ENCODE results near the gene WDR31. TPM values are rescaled to one million over a fixed set of nuclear protein-coding genes. Genes with fewer than 3 reads are reported as not detected.

The WDR31 gene
- total and polyA plus RNA-seq, 2 experiments from 2014 or later = 0.97 to 3.1 TPM

- no peak for TF ChIP-seq EZH2phosphoT487 (IDR thresholded peaks at IDR 0.05; ENCODE audit: insufficient read depth, low read depth)
- TF ChIP-seq EZH2 (IDR thresholded peaks at IDR 0.05; ENCODE audit: insufficient read depth, poor library complexity, severe bottlenecking) = no peak
- Histone ChIP-seq H3K9me3 (ENCODE audit: low read depth) (no peaks in the 10 kb centered on the region), H3K4me1 (ENCODE audit: insufficient read depth) (peaks cover 8% of the 10 kb centered on the region), H3K9me2 (ENCODE audit: insufficient read depth) (no peaks in the 10 kb centered on the region), H2AFZ (no peak overlapping the region), H3K36me3 (ENCODE audit: low read depth) (no peaks in the 10 kb centered on the region), H3K4me2 (ENCODE audit: unreplicated experiment) (no peak overlapping the region), H3F3A (ENCODE audit: insufficient read depth) (no peaks in the 10 kb centered on the region), H3K27ac (no peak overlapping the region), H3K79me2 (ENCODE audit: insufficient read depth) (0 out of 2 replicates have a peak, but pooled peaks cover 7% of the 10 kb centered on the region), H3K27me3 (replicated peaks; ENCODE audit: insufficient read depth) (no peaks in the 10 kb centered on the region), H4K20me1 (ENCODE audit: insufficient read depth) (no peaks in the 10 kb centered on the region), H3K4me3 (no peak overlapping the region), H3K9ac (no peak overlapping the region)
- DNase-seq = no peak
- in situ Hi-C loops (cut with MboI) = no loop called here
- 65 to 68% methylated on average over 9 of the region's 9 CpGs for WGBS, 2 experiments (ENCODE audit: low coverage in 1 of 2, low lambda C conversion rate in 2 of 2, missing lambda C conversion rate in 2 of 2)
These were observed 1.8 kb upstream of the WDR31 start for GRCh38 chr9:113341712-113342410.

GRCh38 chr9:113337714-113338113 lies 2.4 kb downstream of the WDR31 start:
- in situ Hi-C loops (cut with MboI) = no loop called here
- WGBS, 2 experiments (ENCODE audit: low coverage in 1 of 2, low lambda C conversion rate in 2 of 2, missing lambda C conversion rate in 2 of 2) = 91 to 96% methylated on average over 2 of the region's 2 CpGs

GRCh38 chr9:113331780-113332179 lies 8.3 kb downstream of the WDR31 start:
- no peak overlapping the region for H2AFZ ChIP-seq
- H3F3A ChIP-seq (ENCODE audit: insufficient read depth) = no peaks in the 10 kb centered on the region
- no peaks in the 10 kb centered on the region for H3K4me1 ChIP-seq (ENCODE audit: insufficient read depth)
- no peaks in the 10 kb centered on the region for H4K20me1 ChIP-seq (ENCODE audit: insufficient read depth)
- H3K79me2 ChIP-seq (ENCODE audit: insufficient read depth) = no peaks in the 10 kb centered on the region
- H3K4me3 ChIP-seq = no peak overlapping the region
- in situ Hi-C loops (cut with MboI) = no loop called here
- H3K9me3 ChIP-seq (ENCODE audit: low read depth) = no peaks in the 10 kb centered on the region
- no peak for TF ChIP-seq EZH2phosphoT487 (IDR thresholded peaks at IDR 0.05; ENCODE audit: insufficient read depth, low read depth)
- TF ChIP-seq EZH2 (IDR thresholded peaks at IDR 0.05; ENCODE audit: insufficient read depth, poor library complexity, severe bottlenecking) = no peak
- no peak overlapping the region for H3K27ac ChIP-seq
- H3K36me3 ChIP-seq (ENCODE audit: low read depth) = no peaks in the 10 kb centered on the region
- no peak for DNase-seq
- no peaks in the 10 kb centered on the region for H3K27me3 ChIP-seq (replicated peaks; ENCODE audit: insufficient read depth)
- 62 to 65% methylated on average over 4 of the region's 4 CpGs for WGBS, 2 experiments (ENCODE audit: low coverage in 1 of 2, low lambda C conversion rate in 2 of 2, missing lambda C conversion rate in 2 of 2)
- no peaks in the 10 kb centered on the region for H3K9me2 ChIP-seq (ENCODE audit: insufficient read depth)
- H3K4me2 ChIP-seq (ENCODE audit: unreplicated experiment) = no peak overlapping the region
- H3K9ac ChIP-seq = no peak overlapping the region

More at GRCh38 chr9:113337714-113338113, 2.4 kb downstream of the WDR31 start:
- no peak overlapping the region for H3K4me2 ChIP-seq (ENCODE audit: unreplicated experiment)
- no peaks in the 10 kb centered on the region for H3K27me3 ChIP-seq (replicated peaks; ENCODE audit: insufficient read depth)
- H3K4me3 ChIP-seq = no peak overlapping the region
- no peaks in the 10 kb centered on the region for H3K9me2 ChIP-seq (ENCODE audit: insufficient read depth)
- H4K20me1 ChIP-seq (ENCODE audit: insufficient read depth) = no peaks in the 10 kb centered on the region
- H3K9ac ChIP-seq = no peak overlapping the region
- no peak overlapping the region for H3K27ac ChIP-seq
- H2AFZ ChIP-seq = no peak overlapping the region
- H3K79me2 ChIP-seq (ENCODE audit: insufficient read depth) = 0 out of 2 replicates have a peak, but pooled peaks cover 7% of the 10 kb centered on the region
- H3K9me3 ChIP-seq (ENCODE audit: low read depth) = no peaks in the 10 kb centered on the region
- DNase-seq = no peak
- no peaks in the 10 kb centered on the region for H3F3A ChIP-seq (ENCODE audit: insufficient read depth)
- no peaks in the 10 kb centered on the region for H3K36me3 ChIP-seq (ENCODE audit: low read depth)
- TF ChIP-seq EZH2phosphoT487 (IDR thresholded peaks at IDR 0.05; ENCODE audit: insufficient read depth, low read depth) = no peak
- TF ChIP-seq EZH2 (IDR thresholded peaks at IDR 0.05; ENCODE audit: insufficient read depth, poor library complexity, severe bottlenecking) = no peak
- peaks cover 8% of the 10 kb centered on the region for H3K4me1 ChIP-seq (ENCODE audit: insufficient read depth)

- Histone ChIP-seq H3K27ac (no peak overlapping the region), H3K27me3 (replicated peaks; ENCODE audit: insufficient read depth) (no peaks in the 10 kb centered on the region), H3K36me3 (ENCODE audit: low read depth) (no peaks in the 10 kb centered on the region), H3K9me3 (ENCODE audit: low read depth) (no peaks in the 10 kb centered on the region), H4K20me1 (ENCODE audit: insufficient read depth) (no peaks in the 10 kb centered on the region), H3K4me1 (ENCODE audit: insufficient read depth) (no peaks in the 10 kb centered on the region), H3K79me2 (ENCODE audit: insufficient read depth) (no peaks in the 10 kb centered on the region), H2AFZ (no peak overlapping the region), H3K9me2 (ENCODE audit: insufficient read depth) (no peaks in the 10 kb centered on the region), H3K9ac (no peak overlapping the region), H3K4me3 (no peak overlapping the region), H3K4me2 (ENCODE audit: unreplicated experiment) (no peak overlapping the region), H3F3A (ENCODE audit: insufficient read depth) (no peaks in the 10 kb centered on the region)
- WGBS, 2 experiments (ENCODE audit: low coverage in 1 of 2, low lambda C conversion rate in 2 of 2, missing lambda C conversion rate in 2 of 2) = 88 to 93% methylated on average over 3 of the region's 3 CpGs
- TF ChIP-seq EZH2phosphoT487 (IDR thresholded peaks at IDR 0.05; ENCODE audit: insufficient read depth, low read depth) = no peak
- TF ChIP-seq EZH2 (IDR thresholded peaks at IDR 0.05; ENCODE audit: insufficient read depth, poor library complexity, severe bottlenecking) = no peak
- no peak for DNase-seq
- in situ Hi-C loops (cut with MboI) = no loop called here
These were observed 11.9 kb downstream of the WDR31 start for GRCh38 chr9:113328045-113328782.
